PFSK-1 (cell line): ENCODE measurements around the gene ULK4.

Source experiments
- FOXP2 ChIP-seq: optimal IDR thresholded peaks from 2 replicates; pipeline ENCODE3; 2011; ENCODE audit warnings: borderline replicate concordance, control low read depth, inconsistent platforms; ENCODE audit not compliant: insufficient read depth; ENCODE audit errors: extremely low read length, extremely low read depth
- POLR2AphosphoS5 ChIP-seq: IDR thresholded peaks from 2 replicates; pipeline ENCODE4 v1.6.1; 2012; ENCODE audit warnings: low read depth, mild to moderate bottlenecking, control low read depth, low read length, moderate library complexity
- REST ChIP-seq, 2 experiments: IDR thresholded peaks; 2 replicates each; pipeline versions ENCODE4 v1.6.1 to v1.8.0; 2011 to 2012; ENCODE audit warnings: low read depth in 2 of 2, low read length in 2 of 2, control low read depth in 1 of 2, inconsistent platforms in 1 of 2, mild to moderate bottlenecking in 1 of 2, moderate library complexity in 1 of 2; ENCODE audit not compliant: insufficient read depth in 1 of 2
- SIN3A ChIP-seq: IDR thresholded peaks from 2 replicates; pipeline ENCODE4 v1.6.1; 2012; ENCODE audit warnings: mild to moderate bottlenecking, low read length, moderate library complexity, borderline replicate concordance; ENCODE audit not compliant: insufficient read depth
- TAF1 ChIP-seq: IDR thresholded peaks from 2 replicates; pipeline ENCODE4 v1.6.1; 2012; ENCODE audit warnings: low read length, control low read depth, borderline replicate concordance; ENCODE audit not compliant: insufficient read depth

ULK4 gene

GRCh38 chr3:41697702-41698101, 264.2 kb downstream of the ULK4 start:
- TF ChIP-seq SIN3A (no peak), POLR2AphosphoS5 (no peak), FOXP2 (no peak), REST (IDR thresholded peaks at IDR 0.05; ENCODE audit: insufficient read depth in 1 of 2, low read depth in 2 of 2, low read length in 2 of 2) (no peak), TAF1 (no peak)

- TF ChIP-seq TAF1 (no peak), SIN3A (no peak), POLR2AphosphoS5 (no peak), REST (IDR thresholded peaks at IDR 0.05; ENCODE audit: insufficient read depth in 1 of 2, low read depth in 2 of 2, low read length in 2 of 2) (no peak), FOXP2 (no peak)
Observed at GRCh38 chr3:41693799-41694198, 268.1 kb downstream of the ULK4 start.

- no peak for TF ChIP-seq REST (IDR thresholded peaks at IDR 0.05; ENCODE audit: insufficient read depth in 1 of 2, low read depth in 2 of 2, low read length in 2 of 2)
- TF ChIP-seq SIN3A, result no peak
- no peak for TF ChIP-seq FOXP2
- TF ChIP-seq POLR2AphosphoS5, result no peak
- TF ChIP-seq TAF1, result no peak
Observed at GRCh38 chr3:41690766-41691563, 270.9 kb downstream of the ULK4 start.

GRCh38 chr3:41688595-41689380, 273.1 kb downstream of the ULK4 start:
- TF ChIP-seq REST (IDR thresholded peaks at IDR 0.05; ENCODE audit: insufficient read depth in 1 of 2, low read depth in 2 of 2, low read length in 2 of 2) (no peak), POLR2AphosphoS5 (no peak), TAF1 (no peak), FOXP2 (no peak), SIN3A (no peak)
